HS-27A (cell line): ENCODE measurements around the gene FABP1.

ENCODE experiments used
- DNase-seq: peaks from one replicate; pipeline ENCODE4 v3.0.0-alpha.2; 2012; ENCODE audit warnings: low read depth, missing footprints

FABP1 gene

GRCh38 chr2:88137833-88138232 is 10.0 kb upstream of the FABP1 start:
- no peak for DNase-seq

- DNase-seq, result no peak
Measured at GRCh38 chr2:88136817-88137216, 9.0 kb upstream of the FABP1 start.

- DNase-seq, result no peak
Measured at GRCh38 chr2:88133875-88134274, 6.0 kb upstream of the FABP1 start.

- no peak for DNase-seq
Measured at GRCh38 chr2:88131999-88132368, 4.1 kb upstream of the FABP1 start.

- no peak for DNase-seq
Measured at GRCh38 chr2:88131201-88131998, 3.5 kb upstream of the FABP1 start.

- no peak for DNase-seq
Measured at GRCh38 chr2:88129313-88129959, 1.6 kb upstream of the FABP1 start.

- DNase-seq, result no peak
Measured at GRCh38 chr2:88128654-88129312, 921 bp upstream of the FABP1 start.

GRCh38 chr2:88127638-88127887 is 299 bp downstream of the FABP1 start:
- no peak for DNase-seq

GRCh38 chr2:88126772-88127637 is 857 bp downstream of the FABP1 start:
- DNase-seq, result no peak

- DNase-seq, result no peak
Measured at GRCh38 chr2:88125924-88126771, 1.7 kb downstream of the FABP1 start.

GRCh38 chr2:88125344-88125923 is 2.4 kb downstream of the FABP1 start:
- no peak for DNase-seq

- DNase-seq, result no peak
Measured at GRCh38 chr2:88123975-88124917, 3.6 kb downstream of the FABP1 start.

- DNase-seq, result no peak
Measured at GRCh38 chr2:88123164-88123974, 4.5 kb downstream of the FABP1 start.

GRCh38 chr2:88122141-88122884 is 5.5 kb downstream of the FABP1 start:
- no peak for DNase-seq

- no peak for DNase-seq
Measured at GRCh38 chr2:88121678-88122077, 6.2 kb downstream of the FABP1 start.

GRCh38 chr2:88117973-88118372 is 9.9 kb downstream of the FABP1 start:
- no peak for DNase-seq

GRCh38 chr2:88116669-88117432 is 11.0 kb downstream of the FABP1 start:
- no peak for DNase-seq
